Muscle layer of duodenum (tissue), 2 donors: ENCODE results near the gene GHRL.

Source experiments
- H3K27ac ChIP-seq: one replicate; pipeline ENCODE4 v1.7.0; 2013; ENCODE audit warnings: mild to moderate bottlenecking, low read length
- H3K27me3 ChIP-seq: one replicate; pipeline ENCODE4 v1.7.0; 2013; ENCODE audit warnings: low read depth, mild to moderate bottlenecking, control low read depth, low read length
- H3K36me3 ChIP-seq, 2 donors: one replicate each; pipeline ENCODE4 v1.7.0; 2013; ENCODE audit warnings: low read length in 2 of 2, control low read depth in 1 of 2, mild to moderate bottlenecking in 1 of 2; ENCODE audit not compliant: insufficient read depth in 2 of 2, control insufficient read depth in 1 of 2
- H3K4me1 ChIP-seq, 2 donors: one replicate each; pipeline ENCODE4 v1.7.0; 2013; ENCODE audit warnings: low read length in 2 of 2, mild to moderate bottlenecking in 2 of 2, control low read depth in 1 of 2, moderate library complexity in 1 of 2; ENCODE audit not compliant: insufficient read depth in 2 of 2, control insufficient read depth in 1 of 2
- H3K4me3 ChIP-seq, 2 donors: one replicate each; pipeline ENCODE4 v1.7.0; 2013; ENCODE audit warnings: low read length in 2 of 2, low read depth in 1 of 2, mild to moderate bottlenecking in 1 of 2
- H3K9me3 ChIP-seq, 2 donors: one replicate each; pipeline ENCODE4 v1.7.0; 2013; ENCODE audit warnings: low read length in 2 of 2, control low read depth in 1 of 2, mild to moderate bottlenecking in 1 of 2; ENCODE audit not compliant: control insufficient read depth in 1 of 2
- donor health status: healthy.

GHRL gene

GRCh38 chr3:10284496-10284895 lies 8.3 kb downstream of the GHRL start:
- peaks cover 44 to 48% of the 10 kb centered on the region in 2 donors for H3K36me3 ChIP-seq
- H3K27ac ChIP-seq, result no peak overlapping the region

GRCh38 chr3:10283638-10284037 lies 9.1 kb downstream of the GHRL start:
- peaks cover 45 to 49% of the 10 kb centered on the region in 2 donors for H3K36me3 ChIP-seq

More at GRCh38 chr3:10284496-10284895, 8.3 kb downstream of the GHRL start:
- no peak overlapping the region for H3K4me3 ChIP-seq
- H3K27me3 ChIP-seq, result no peaks in the 10 kb centered on the region
- peaks cover 0 to 5% of the 10 kb centered on the region in 2 donors for H3K4me1 ChIP-seq
- H3K9me3 ChIP-seq, result no peaks in the 10 kb centered on the region

GRCh38 chr3:10281951-10282350 lies 10.8 kb downstream of the GHRL start:
- Histone ChIP-seq H3K4me3 (no peak overlapping the region), H3K27me3 (no peaks in the 10 kb centered on the region), H3K36me3 (peaks cover 47 to 55% of the 10 kb centered on the region in 2 donors)

More at GRCh38 chr3:10283638-10284037, 9.1 kb downstream of the GHRL start:
- Histone ChIP-seq H3K4me3 (no peak overlapping the region), H3K27ac (no peak overlapping the region), H3K9me3 (no peaks in the 10 kb centered on the region), H3K27me3 (no peaks in the 10 kb centered on the region), H3K4me1 (peaks cover 0 to 5% of the 10 kb centered on the region in 2 donors)

GRCh38 chr3:10280571-10280970 lies 12.2 kb downstream of the GHRL start:
- Histone ChIP-seq H3K4me1 (peaks cover 0 to 5% of the 10 kb centered on the region in 2 donors), H3K9me3 (no peaks in the 10 kb centered on the region), H3K4me3 (no peak overlapping the region), H3K27ac (no peak overlapping the region), H3K27me3 (no peaks in the 10 kb centered on the region), H3K36me3 (peaks cover 51 to 57% of the 10 kb centered on the region in 2 donors)

More at GRCh38 chr3:10281951-10282350, 10.8 kb downstream of the GHRL start:
- peaks cover 0 to 5% of the 10 kb centered on the region in 2 donors for H3K4me1 ChIP-seq
- H3K27ac ChIP-seq, result no peak overlapping the region
- H3K9me3 ChIP-seq, result no peaks in the 10 kb centered on the region

- Histone ChIP-seq H3K36me3 (peaks cover 51 to 57% of the 10 kb centered on the region in 2 donors), H3K9me3 (no peaks in the 10 kb centered on the region), H3K27ac (no peak overlapping the region), H3K27me3 (no peaks in the 10 kb centered on the region), H3K4me1 (peaks cover 0 to 5% of the 10 kb centered on the region in 2 donors), H3K4me3 (no peak overlapping the region)
Measured at GRCh38 chr3:10280177-10280529, 12.6 kb downstream of the GHRL start.

- Histone ChIP-seq H3K4me3 (no peak overlapping the region), H3K36me3 (peaks cover 51 to 57% of the 10 kb centered on the region in 2 donors), H3K9me3 (no peaks in the 10 kb centered on the region)
Measured at GRCh38 chr3:10279384-10280176, 13.2 kb downstream of the GHRL start.

GRCh38 chr3:10278501-10278900 lies 14.2 kb downstream of the GHRL start:
- Histone ChIP-seq H3K4me1 (peaks cover 0 to 16% of the 10 kb centered on the region in 2 donors), H3K27ac (no peak overlapping the region), H3K27me3 (no peaks in the 10 kb centered on the region), H3K4me3 (no peak overlapping the region), H3K36me3 (peaks cover 51 to 52% of the 10 kb centered on the region in 2 donors), H3K9me3 (no peaks in the 10 kb centered on the region)

More at GRCh38 chr3:10279384-10280176, 13.2 kb downstream of the GHRL start:
- H3K4me1 ChIP-seq, result peaks cover 0 to 7% of the 10 kb centered on the region in 2 donors
- no peak overlapping the region for H3K27ac ChIP-seq
- no peaks in the 10 kb centered on the region for H3K27me3 ChIP-seq

- Histone ChIP-seq H3K4me3 (no peak overlapping the region), H3K27ac (no peak overlapping the region), H3K4me1 (peaks cover 0 to 21% of the 10 kb centered on the region in 2 donors), H3K9me3 (no peaks in the 10 kb centered on the region), H3K27me3 (no peaks in the 10 kb centered on the region), H3K36me3 (peaks cover 42 to 49% of the 10 kb centered on the region in 2 donors)
Measured at GRCh38 chr3:10277115-10277625, 15.6 kb downstream of the GHRL start.

GRCh38 chr3:10274601-10275000 lies 18.1 kb downstream of the GHRL start:
- Histone ChIP-seq H3K4me3 (no peak overlapping the region), H3K36me3 (peaks cover 41 to 55% of the 10 kb centered on the region in 2 donors), H3K4me1 (peaks cover 0 to 21% of the 10 kb centered on the region in 2 donors), H3K27me3 (no peaks in the 10 kb centered on the region), H3K9me3 (no peaks in the 10 kb centered on the region), H3K27ac (no peak overlapping the region)

- no peak overlapping the region for H3K27ac ChIP-seq
- H3K9me3 ChIP-seq, result no peaks in the 10 kb centered on the region
- H3K4me3 ChIP-seq, result no peak overlapping the region
- H3K4me1 ChIP-seq, result peaks cover 0 to 21% of the 10 kb centered on the region in 2 donors
- peaks cover 39 to 55% of the 10 kb centered on the region in 2 donors for H3K36me3 ChIP-seq
- H3K27me3 ChIP-seq, result no peaks in the 10 kb centered on the region
Measured at GRCh38 chr3:10273702-10274305, 18.9 kb downstream of the GHRL start.

- Histone ChIP-seq H3K4me1 (peaks cover 0 to 21% of the 10 kb centered on the region in 2 donors), H3K27me3 (no peaks in the 10 kb centered on the region), H3K36me3 (peaks cover 37 to 48% of the 10 kb centered on the region in 2 donors), H3K4me3 (no peak overlapping the region), H3K9me3 (no peaks in the 10 kb centered on the region), H3K27ac (no peak overlapping the region)
Measured at GRCh38 chr3:10272977-10273376, 19.8 kb downstream of the GHRL start.
